NCI-H748 (cell line): Measurements from ENCODE around the gene BCO1.

Experiments
- DNase-seq: peaks from one replicate; lab custom pipeline; 2025; ENCODE audit not compliant: unreplicated experiment; lab: John Stamatoyannopoulos, UW

The BCO1 gene

DNA sequence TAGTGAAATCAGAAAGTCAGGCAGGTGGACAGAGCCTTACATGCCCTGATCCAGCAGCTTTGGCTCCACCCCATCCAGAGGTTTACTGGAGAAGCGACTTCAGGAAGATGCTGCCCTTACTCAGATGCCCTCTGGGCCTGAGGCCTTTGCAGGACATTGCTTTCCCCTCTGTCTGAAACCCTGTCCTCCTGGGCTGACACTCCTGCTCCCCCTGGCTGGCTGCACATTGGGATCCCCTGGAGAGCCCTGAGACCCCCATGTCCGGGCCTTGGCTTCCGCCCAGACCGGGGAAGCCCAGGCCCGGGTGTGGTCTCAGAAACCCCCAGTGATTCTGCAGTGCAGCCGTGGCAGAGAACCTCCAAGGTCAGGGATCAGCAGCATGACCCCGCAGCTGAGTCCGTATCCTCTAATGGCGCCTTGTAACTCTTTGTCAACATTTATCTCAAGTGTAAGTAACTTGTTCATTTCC lies 36.6 kb downstream of the BCO1 start:
- no peak for DNase-seq

DNA sequence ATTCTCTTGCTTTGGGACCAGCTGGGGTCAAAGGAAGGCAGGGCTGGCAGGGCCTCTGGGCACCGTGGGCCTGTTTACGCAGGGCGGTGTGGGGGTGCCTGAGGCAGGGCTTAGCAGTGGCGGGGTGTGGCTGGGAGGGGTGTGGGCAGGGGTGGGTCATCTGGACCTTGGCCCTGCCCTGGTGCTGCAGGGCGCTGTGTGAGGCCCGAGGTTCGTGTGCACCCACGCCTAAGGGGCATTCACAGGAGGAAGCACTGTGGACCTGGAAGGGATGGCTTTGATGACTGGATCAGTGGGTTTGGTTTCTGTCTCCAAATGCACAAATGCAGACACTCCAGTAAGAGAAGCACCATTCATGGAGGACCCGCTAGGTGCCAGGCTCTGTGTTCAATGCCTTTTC lies 37.3 kb downstream of the BCO1 start:
- no peak for DNase-seq

DNA sequence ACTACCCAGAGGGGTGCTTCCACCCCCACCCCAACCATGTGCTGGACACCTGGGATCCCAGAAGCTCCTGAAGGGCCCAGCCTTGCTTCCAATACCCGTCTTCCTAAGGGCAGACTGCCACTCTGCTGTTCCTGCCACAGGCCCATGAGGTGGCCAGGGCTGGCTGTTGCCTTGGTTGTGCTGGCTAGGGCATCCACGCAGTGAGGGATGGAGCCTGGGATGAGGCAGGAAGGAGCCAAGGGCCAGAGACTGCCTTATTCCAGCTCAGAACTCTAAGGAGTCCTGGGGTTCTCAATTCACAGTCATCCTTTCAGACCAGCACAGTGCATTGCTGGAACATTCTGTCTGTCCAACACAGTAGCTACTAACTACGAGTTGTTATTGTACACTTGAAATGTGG lies 37.8 kb downstream of the BCO1 start:
- no peak for DNase-seq

DNA sequence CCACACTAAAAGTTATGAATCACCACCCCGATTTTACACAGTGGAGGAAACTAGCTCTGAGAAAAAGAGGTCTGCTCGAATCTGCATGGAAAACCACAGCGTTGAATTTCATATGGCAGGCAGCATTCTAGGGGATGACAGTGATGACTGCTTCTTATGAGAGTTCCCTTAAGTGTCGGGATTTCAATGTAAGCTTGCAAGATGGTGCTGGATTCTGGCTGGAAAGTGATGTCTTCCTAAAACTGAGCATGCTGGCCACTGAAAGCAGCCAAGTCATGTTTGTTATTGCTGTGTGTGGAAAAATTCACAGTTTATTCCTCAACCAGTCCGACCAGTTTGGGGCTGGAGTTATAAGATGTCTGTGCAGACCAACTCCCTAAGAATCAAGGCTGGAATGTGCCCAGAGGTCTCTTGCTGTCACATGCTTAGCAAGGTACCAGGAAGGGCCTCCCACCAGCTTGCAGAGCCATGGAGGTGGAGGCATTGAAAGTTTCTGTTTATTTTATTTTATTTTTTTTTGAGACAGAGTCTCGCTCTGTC lies 39.1 kb downstream of the BCO1 start:
- DNase-seq: no peak

DNA sequence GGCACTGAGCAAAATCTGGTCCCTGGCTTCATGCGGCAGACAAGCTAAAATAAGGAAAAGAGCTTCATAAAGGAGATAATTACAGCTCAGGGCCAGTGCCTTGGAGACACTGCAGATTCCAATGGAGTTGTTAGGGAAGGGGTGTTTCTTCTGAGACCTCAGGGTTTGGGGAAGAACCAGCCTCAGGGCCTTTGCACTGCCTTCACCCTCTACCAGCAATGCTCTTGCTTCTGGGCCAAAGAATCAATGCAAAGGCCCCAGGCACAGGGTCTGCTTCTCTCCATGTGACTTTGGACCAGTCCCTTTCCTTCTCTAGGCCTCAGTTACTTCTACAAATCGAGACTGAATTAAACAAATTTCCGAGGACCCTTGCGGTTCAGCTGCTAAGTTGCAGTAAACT lies 40.0 kb downstream of the BCO1 start:
- DNase-seq: no peak

DNA sequence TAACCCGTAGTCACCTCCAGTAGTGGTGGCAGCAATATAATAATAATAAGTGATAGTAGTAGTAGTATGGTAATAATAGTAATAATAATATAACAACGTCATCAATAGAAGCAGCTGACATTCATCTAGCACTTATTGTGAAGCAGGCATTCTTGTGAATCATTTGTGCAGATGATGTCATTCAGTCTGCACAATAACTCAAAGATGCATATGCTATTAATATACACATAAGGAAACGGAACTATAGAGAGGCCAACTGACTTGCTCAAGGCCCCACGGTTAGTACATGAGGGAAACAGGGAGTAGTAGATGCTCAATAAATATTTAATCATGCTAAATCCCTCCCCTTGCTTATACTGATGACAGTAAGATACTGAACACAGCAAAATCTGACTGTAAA lies 40.9 kb downstream of the BCO1 start:
- no peak for DNase-seq

DNA sequence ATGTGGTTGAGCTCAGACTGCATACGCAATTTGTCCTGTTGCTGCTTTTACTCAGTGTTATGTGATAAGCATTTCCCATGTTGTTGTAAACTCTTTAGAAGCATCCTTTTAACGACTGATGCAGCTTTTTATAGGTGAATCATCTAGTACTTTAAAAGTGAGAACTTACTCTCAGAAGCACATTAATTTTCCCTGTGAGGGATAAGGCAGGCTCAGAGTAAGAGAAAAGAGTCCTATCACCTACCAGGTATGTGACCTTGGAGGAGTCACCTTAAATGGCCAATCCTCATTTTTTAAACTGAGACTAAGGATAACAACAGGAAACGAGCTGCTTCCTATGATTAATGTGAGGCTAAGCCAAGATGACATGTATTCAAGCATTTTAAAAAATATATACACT lies 41.9 kb downstream of the BCO1 start:
- no peak for DNase-seq

DNA sequence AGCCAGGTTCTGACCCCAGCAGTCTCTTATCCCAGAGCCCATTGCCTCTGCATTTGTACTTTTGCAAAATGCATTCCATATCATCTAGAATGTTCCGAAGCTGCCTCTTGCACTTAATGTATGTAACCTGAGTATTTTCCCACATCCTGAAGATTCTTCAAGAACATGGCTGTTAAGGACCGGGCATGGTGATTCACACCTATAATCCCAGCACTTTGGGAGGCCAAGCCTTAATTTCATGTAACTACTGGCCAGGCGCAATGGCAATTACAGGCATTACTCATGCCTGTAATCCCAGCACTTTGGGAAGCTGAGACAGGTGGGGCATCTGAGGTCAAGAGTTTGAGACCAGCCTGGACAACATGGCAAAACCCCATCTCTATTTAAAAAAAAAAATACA lies 44.6 kb downstream of the BCO1 start:
- DNase-seq: no peak

DNA sequence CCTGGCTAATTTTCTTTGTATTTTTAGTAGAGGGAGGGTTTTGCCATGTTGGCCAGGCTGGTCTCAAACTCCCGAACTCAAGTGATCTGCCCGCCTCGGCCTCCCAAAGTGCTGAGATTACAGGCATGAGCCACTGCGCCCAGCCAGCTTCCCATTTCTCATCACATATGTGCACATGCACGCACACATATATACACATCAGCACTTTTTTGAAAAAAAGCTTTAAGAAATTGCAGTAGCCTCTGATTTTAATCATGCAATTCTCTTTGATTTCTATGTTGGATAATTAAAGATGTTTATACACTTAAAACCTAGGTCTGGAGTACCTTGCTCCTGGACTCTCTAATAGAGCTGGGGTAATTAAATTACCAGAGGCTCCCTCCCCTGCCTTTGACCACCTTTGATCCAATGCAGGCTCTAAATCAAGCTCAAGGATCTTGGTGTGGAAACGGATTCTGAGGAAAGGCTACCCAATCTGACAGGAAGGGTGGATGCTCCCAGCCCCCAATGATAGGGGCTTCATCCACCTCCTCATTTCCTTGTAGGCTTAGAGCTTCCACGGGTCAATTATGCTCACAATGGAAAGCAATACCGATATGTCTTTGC lies 46.6 kb downstream of the BCO1 start:
- DNase-seq: no peak

DNA sequence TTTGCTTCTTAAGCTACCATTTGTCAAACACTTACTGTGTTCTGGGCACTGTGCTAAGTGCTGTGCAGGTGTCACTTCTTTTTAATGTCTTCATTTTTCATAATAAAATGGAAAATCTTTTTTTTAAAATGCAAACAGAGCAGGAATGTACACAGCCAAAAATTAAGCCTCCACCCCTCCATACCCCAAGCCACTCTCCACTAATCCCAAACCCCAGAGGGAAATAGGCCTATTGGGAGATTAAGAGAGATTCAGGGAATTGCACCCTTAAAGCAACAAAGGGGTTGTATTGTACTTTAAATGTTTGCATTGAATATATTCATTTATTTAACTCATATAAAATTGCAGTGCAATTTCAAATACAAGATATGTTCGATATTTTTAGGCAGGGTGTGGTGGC lies 47.7 kb downstream of the BCO1 start:
- DNase-seq: no peak

DNA sequence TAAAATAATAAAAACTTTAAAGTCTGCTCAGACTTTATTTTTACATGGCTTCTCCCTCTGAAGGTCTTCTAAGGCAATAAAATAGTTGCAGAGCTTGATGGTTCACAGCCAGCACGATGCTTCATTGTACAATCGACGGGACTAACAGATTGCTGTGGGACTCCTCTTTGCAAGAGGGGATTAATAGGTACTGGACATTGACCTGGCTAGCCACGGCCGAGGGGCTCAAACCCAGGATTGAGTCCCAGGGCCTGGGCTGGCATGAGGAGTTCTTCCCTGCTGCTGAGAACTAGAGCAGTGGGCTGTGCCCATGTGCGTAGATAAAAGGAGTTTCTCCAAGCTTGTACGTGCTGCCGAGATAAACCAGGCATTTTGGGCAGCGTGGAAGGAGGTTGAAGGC lies 52.6 kb downstream of the BCO1 start:
- no peak for DNase-seq

DNA sequence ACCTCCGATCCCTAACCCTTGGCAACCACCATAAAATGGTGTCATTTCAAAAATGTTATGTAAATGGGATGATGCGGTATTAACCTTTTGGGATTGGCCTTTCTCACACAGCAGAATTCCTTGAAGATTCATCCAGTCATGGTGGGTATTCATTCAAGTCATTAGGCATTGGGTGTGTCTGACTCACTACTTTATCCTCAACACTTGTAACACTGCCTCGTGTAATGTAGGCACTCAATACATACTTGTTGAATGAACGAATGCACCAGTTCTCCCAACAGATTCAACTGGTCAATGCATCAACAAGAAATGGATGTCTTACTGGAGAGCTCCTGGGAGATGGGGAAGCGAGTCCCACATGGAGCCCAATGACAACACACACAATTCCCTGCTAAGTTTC lies 54.4 kb downstream of the BCO1 start:
- DNase-seq: no peak

DNA sequence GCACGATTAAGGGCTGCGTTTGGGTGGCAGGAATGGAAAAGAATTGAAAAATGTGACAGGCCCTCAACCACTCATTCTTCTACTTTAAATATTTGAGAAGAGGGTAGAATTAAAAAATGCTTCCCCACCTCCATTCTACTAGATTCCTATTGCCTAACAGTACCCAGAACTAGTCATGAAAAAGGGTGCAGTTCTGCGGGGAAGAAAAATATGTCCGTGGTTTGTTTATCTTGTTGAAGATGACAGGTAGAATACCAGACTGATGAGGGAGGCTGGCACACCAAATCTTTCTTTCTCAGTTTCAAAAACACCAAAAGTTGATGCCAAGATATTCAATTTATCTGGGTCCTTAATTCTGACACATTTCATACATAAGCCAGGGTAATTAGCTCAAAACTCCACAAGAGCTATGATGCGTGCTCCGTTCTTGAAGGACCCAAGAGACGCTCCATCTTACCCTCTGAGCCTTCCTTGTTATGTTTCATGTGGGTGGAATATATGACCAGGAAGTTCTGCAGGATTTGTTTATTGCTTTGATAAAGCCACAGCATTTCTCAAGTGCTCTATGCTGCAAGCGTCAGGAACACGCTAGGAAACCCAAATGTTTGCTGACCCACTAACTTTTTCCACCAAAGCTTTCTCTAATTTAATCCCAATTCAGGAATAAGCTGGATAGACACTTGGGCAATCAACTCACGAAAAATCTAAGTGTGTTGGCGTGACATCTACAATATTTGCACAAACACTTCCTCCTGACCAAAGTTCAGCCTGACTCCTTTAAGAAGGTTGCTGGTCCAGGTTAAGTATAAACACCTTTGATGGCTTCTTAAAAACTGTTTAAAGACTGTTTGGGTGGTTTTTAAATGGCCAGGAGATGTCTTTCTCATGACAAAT lies 55.7 kb downstream of the BCO1 start:
- no peak for DNase-seq

DNA sequence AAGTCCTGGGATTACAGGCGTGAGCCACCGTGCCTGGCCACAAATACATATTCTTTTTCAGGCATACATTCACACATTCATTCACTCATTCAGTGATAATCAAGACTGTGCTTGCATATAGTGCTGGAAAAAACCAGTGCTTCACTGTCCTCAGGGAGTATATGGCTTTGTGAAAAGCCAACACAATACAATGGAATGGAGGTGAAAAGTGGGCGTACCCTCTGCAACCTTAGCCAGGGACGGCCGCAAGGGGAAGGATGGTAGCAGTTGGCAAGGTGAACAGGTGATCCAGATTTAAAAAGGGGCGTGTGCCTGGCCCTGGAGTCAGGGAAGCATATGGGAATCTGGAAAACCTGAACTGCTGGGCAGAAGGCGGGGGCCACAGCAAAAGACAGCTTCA lies 58.1 kb downstream of the BCO1 start:
- peak; percentile 3 for DNase-seq

DNA sequence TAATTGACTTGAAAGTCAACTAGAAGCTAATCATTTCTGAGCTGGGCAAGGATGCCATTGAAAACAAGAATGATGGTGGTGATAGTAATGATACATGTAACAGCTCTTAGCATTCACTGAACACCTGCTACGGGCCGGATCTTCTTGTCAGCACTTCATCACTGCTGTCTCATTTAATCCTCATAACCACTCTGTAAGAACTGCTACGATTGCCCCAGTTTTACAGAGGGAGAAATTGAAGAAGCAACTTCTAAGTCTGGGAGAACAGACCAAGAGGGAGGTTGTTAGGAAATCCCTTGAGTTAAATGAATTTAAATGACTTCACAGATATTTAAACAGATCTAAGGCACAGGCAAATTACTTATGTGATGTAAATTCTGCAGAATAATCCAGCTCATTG lies 69.3 kb downstream of the BCO1 start:
- no peak for DNase-seq

DNA sequence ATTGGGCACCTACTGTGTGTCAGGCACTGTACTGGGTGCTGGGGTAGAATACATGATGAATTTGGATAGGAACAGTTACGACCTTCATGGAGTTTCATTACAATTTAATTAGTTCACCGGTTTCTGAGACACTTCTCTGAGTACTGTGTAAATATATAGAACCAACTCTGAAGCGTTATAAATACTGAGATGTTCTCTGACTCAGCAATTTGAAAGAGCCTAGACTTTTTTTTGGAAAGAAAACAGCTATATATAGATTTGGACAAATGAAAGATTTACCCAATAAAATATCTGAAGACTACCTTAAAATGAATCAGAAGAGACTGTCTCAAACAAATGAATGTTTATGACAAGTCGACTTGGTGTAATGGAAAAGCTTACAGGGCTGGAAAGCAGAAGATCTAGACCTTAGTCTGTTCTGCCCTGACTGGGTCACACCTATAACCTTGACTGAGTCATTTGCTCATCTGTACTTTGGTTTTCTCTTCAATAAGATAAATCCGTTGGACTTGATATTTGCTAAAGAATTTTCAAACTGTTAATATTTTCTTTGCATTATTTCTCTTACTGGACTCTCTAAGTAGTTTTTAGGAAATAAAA lies 71.7 kb downstream of the BCO1 start:
- DNase-seq: no peak

DNA sequence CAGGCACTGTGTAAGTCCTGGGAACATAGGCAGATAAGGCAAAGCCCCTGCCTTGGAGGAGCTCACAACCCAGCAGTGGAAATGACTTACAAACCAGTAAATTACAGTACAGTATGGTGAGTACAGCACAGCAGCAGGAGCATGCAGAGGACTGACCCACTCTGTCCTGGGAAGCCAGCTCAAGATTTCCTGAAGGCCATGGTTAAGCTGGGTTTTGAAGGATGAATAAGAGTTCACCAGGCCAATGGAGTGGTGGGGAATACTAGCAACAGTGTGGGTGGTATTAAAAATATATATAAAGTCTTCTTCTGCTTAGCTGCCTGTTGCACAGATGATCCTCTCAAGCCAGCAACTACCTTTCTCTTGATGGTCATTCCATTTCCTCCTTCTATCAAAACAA lies 73.3 kb downstream of the BCO1 start:
- no peak for DNase-seq

DNA sequence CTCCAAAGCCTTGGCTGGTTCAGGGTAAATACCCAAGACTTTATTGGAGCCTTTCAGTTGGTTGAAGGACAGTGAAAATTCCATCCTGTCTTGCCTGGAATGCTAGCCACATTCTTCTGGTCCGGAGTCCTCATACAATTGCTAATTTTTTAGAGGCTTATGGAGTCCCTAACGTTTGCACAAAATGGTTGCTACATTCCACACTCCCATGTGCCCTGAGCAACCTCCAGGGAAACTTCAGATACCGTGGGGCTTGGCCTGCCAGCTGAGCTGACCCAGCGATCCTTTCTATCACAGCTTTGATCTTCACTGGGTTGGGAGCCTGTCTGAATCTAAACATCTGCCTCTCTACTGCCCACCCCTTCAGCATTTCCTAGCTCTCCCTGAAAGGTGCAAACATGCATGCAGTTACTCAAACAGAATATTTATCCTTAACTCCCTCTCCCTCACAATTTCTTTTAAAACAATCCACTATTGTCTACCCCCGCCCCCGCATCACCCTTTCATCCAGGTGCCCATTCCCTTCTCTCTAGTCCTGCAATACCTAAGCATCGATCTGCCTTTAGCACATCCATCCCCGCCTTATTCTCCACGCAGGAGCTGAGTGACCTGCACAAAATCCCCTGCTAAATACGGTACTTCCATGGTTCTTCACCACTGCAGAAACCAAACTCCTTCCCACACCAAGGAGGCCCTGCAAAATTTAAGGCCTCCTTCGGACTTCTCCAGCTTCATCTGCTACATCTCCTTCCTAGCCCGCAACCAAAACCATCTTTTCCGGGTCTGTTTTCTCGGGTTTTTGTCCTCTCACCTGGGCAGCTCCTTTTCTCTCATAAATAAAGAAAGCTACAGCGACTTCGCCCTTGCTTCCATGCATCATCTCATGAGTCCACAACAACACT lies 75.5 kb downstream of the BCO1 start:
- no peak for DNase-seq

DNA sequence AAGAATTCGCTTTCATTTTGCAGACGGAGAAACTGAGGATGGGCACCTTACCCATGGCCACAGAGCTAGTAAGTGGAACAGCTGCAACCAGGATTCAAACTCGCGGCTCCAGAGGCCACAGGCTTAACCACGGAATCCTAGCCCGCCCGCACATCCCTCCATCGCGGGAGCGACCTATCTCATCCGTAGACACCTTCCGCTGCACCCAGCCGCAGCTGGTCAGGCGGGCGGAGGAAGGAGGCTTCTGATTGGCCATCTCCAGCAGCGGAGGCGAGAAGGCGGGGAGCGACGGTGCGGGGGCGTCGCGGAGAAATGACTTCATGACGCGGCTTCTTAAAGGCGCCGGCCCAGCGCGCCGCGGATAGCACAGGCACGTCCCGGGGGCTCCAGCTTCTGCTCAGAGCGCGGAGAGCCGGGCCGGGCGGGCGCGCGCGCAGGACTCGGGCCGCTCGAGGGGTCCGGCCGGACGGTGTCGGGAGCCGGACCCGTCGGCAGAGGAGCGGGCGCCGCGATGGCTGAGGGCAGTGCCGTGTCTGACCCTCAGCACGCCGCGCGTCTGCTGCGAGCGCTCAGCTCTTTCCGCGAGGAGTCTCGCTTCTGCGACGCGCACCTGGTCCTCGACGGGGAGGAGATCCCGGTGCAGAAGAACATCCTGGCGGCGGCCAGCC lies 76.2 kb downstream of the BCO1 start, which contains the start of gene GAN:
GAN (plus strand) TSS at position 360 of the 668 bp plus-strand sequence; CDS start at position 512, 152 bp downstream.
- peak; percentile 95 for DNase-seq
